HepG2 (cell line): Measurements from ENCODE around the gene NLRP5. TPM values are rescaled to one million over a fixed set of nuclear protein-coding genes. Genes with fewer than 3 reads are reported as not detected.

Source experiments
- ATAC-seq: fragments of 200-7000 bp; cut with Tn5 transposase; 3 replicates; pipeline ENCODE4 v1.9.1; 2020; ENCODE audit warnings: mild to moderate bottlenecking, moderate library complexity
- BruUV-seq: library from RNA; stranded (reverse); fragments of 400-500 nt; replicated peaks from 2 replicates; lab custom pipeline; 2021; lab: Mats Ljungman, UMichigan
- CTCF ChIA-PET: fragments of 300-600 bp; formaldehyde crosslinking; extraction: SDS; loops from one replicate; lab custom pipeline; 2021; ENCODE audit warnings: low total read pairs, inconsistent platforms, low intra/inter-chr PET ratio; lab: Yijun Ruan, JAX
- POLR2A ChIA-PET: fragments of 350-600 bp; sonication (Branson Sonifier 250); formaldehyde crosslinking; loops from one replicate; lab custom pipeline; 2020; ENCODE audit warnings: antibody characterized with exemption, inconsistent platforms; lab: Yijun Ruan, JAX
- DNase-seq: peaks from one replicate; pipeline ENCODE4 v3.0.0-alpha.2; 2015; ENCODE audit warnings: low spot score
- FAIRE-seq: peaks from 3 replicates; lab custom pipeline; 2011; peaks lifted over from hg19 to GRCh38; lab: Jason Lieb, UNC
- H2AFZ ChIP-seq: one replicate; pipeline ENCODE4 v1.6.1; 2011; ENCODE audit warnings: low read length, inconsistent platforms
- H3K27ac ChIP-seq: fragments of 300-600 bp; 3 replicates; pipeline ENCODE4 v1.8.0; 2011; ENCODE audit warnings: mixed run types, mild to moderate bottlenecking, mixed read lengths, low read length, inconsistent platforms; ENCODE audit not compliant: insufficient read depth; ENCODE audit errors: extremely low read length
- H3K27me3 ChIP-seq, 2 experiments: fragments of 200-600 bp in 1 of 2; 2 replicates in 1 of 2; 3 replicates in 1 of 2; pipeline versions ENCODE4 v1.6.0 to v1.8.0; 2011; ENCODE audit warnings: low read length in 2 of 2, mild to moderate bottlenecking in 2 of 2, moderate library complexity in 2 of 2, inconsistent platforms in 1 of 2; ENCODE audit not compliant: insufficient read depth in 2 of 2, control insufficient read depth in 1 of 2
- H3K36me3 ChIP-seq, 2 experiments: fragments of 200-600 bp in 1 of 2; replicated peaks in 1 of 2; 2 replicates in 1 of 2; 3 replicates in 1 of 2; pipeline versions ENCODE4 v1.5.1 to v1.8.0; 2011; ENCODE audit warnings: low read length in 2 of 2, inconsistent platforms in 1 of 2; ENCODE audit not compliant: insufficient read depth in 2 of 2, control insufficient read depth in 1 of 2
- H3K4me1 ChIP-seq: 2 replicates; pipeline ENCODE4 v1.5.1; 2012; ENCODE audit warnings: low read length, inconsistent platforms; ENCODE audit not compliant: insufficient read depth
- H3K4me2 ChIP-seq: 2 replicates; pipeline ENCODE4 v1.6.0; 2011; ENCODE audit warnings: low read depth, low read length, inconsistent platforms
- H3K4me3 ChIP-seq, 3 experiments: fragments of 200-600 bp in 1 of 3; sonication (generic), shearing (Covaris generic) in 1 of 3; replicated peaks in 1 of 3; 2 replicates each; pipeline ENCODE4 v1.5.1; 2011 to 2016; ENCODE audit warnings: low read length in 3 of 3, inconsistent platforms in 2 of 3, low read depth in 2 of 3, mild to moderate bottlenecking in 2 of 3, control low read depth in 1 of 3, mixed read lengths in 1 of 3; ENCODE audit not compliant: insufficient read depth in 1 of 3
- H3K79me2 ChIP-seq: one replicate; pipeline ENCODE4 v1.6.1; 2011; ENCODE audit warnings: low read length, inconsistent platforms; ENCODE audit not compliant: insufficient read depth
- H3K9ac ChIP-seq: 2 replicates; pipeline ENCODE4 v1.6.0; 2011; ENCODE audit warnings: mild to moderate bottlenecking, low read depth, low read length, inconsistent platforms; ENCODE audit not compliant: insufficient read depth
- H3K9me3 ChIP-seq: 2 replicates; pipeline ENCODE4 v1.5.1; 2012; ENCODE audit warnings: mild to moderate bottlenecking, low read length
- H4K20me1 ChIP-seq: 2 replicates; pipeline ENCODE4 v1.6.0; 2011; ENCODE audit warnings: inconsistent platforms, mild to moderate bottlenecking, low read length, moderate library complexity; ENCODE audit not compliant: insufficient read depth
- BRD4 ChIP-seq: sonication (generic); formaldehyde crosslinking; IDR thresholded peaks from 2 replicates; pipeline ENCODE4 v1.4.0; 2020; ENCODE audit warnings: missing genetic modification reagents
- CENPX ChIP-seq: sonication (generic); formaldehyde crosslinking; IDR thresholded peaks from 2 replicates; pipeline ENCODE4 v1.9.0; 2021; ENCODE audit warnings: mild to moderate bottlenecking, missing genetic modification reagents, moderate library complexity
- EP300 ChIP-seq, 3 experiments: sonication (generic) in 1 of 3; formaldehyde crosslinking in 1 of 3; IDR thresholded peaks; 2 replicates each; pipeline versions ENCODE4 v1.5.1 to v1.6.1; 2011 to 2020; ENCODE audit warnings: low read depth in 2 of 3, low read length in 2 of 3, borderline replicate concordance in 1 of 3, improper control_type of control experiment in 1 of 3, mild to moderate bottlenecking in 1 of 3, missing genetic modification reagents in 1 of 3, moderate library complexity in 1 of 3
- MYNN ChIP-seq: sonication (generic); formaldehyde crosslinking; IDR thresholded peaks from 2 replicates; pipeline ENCODE4 v1.4.0; 2020; ENCODE audit warnings: mild to moderate bottlenecking, low read depth, missing genetic modification reagents
- PRPF4 ChIP-seq: fragments of 200-400 bp; formaldehyde crosslinking; IDR thresholded peaks from 2 replicates; pipeline ENCODE4 v1.6.1; 2016; ENCODE audit warnings: low read length, low read depth; ENCODE audit not compliant: poor library complexity, severe bottlenecking
- SOX6 ChIP-seq, 2 experiments: fragments of 450-650 bp in 1 of 2; sonication (generic) in 1 of 2; formaldehyde crosslinking in 1 of 2; IDR thresholded peaks; 2 replicates each; pipeline versions ENCODE4 v1.4.0 to v1.6.1; 2017 to 2020; ENCODE audit warnings: antibody characterized with exemption in 1 of 2, mild to moderate bottlenecking in 1 of 2, missing genetic modification reagents in 1 of 2
- SP2 ChIP-seq: sonication (generic); formaldehyde crosslinking; IDR thresholded peaks from 2 replicates; pipeline ENCODE4 v1.5.1; 2020; ENCODE audit warnings: mild to moderate bottlenecking, missing genetic modification reagents
- ZFP90 ChIP-seq: sonication (generic); formaldehyde crosslinking; IDR thresholded peaks from 2 replicates; pipeline ENCODE4 v1.8.0; 2022; ENCODE audit warnings: missing genetic modification reagents, mild to moderate bottlenecking, inconsistent platforms, borderline replicate concordance
- ZFX ChIP-seq: sonication (generic); formaldehyde crosslinking; IDR thresholded peaks from 2 replicates; pipeline ENCODE4 v1.4.0; 2020; ENCODE audit warnings: mild to moderate bottlenecking, low read depth, missing genetic modification reagents, moderate library complexity
- ZNF10 ChIP-seq: sonication (generic); formaldehyde crosslinking; IDR thresholded peaks from 2 replicates; pipeline ENCODE4 v1.4.0; 2020; ENCODE audit warnings: mild to moderate bottlenecking, low read depth, missing genetic modification reagents, borderline replicate concordance
- ZNF326 ChIP-seq: sonication (generic); formaldehyde crosslinking; IDR thresholded peaks from 2 replicates; pipeline ENCODE4 v1.4.0; 2020; ENCODE audit warnings: missing genetic modification reagents, borderline replicate concordance
- ZNF766 ChIP-seq: sonication (generic); formaldehyde crosslinking; IDR thresholded peaks from 2 replicates; pipeline ENCODE4 v1.5.0; 2020; ENCODE audit warnings: missing genetic modification reagents, borderline replicate concordance
- WGBS: methylation state at CpG from one replicate; pipeline ENCODE4 v1.1.6; 2017; ENCODE audit warnings: low lambda C conversion rate; 5-methylcytosine and 5-hydroxymethylcytosine counted together
- in situ Hi-C: cut with HindIII; loops from 2 replicates; pipeline ENCODE4 v1.10.0; 2017; ENCODE audit warnings: low pct_unique_long_range_greater_than_20kb; ENCODE audit not compliant: extremely low pct_ligation_motif_present
- intact Hi-C: fragments of 100-400 bp; cut with micrococcal nuclease; formaldehyde crosslinking; loops from one replicate; pipeline ENCODE4 v1.10.0; 2022; ENCODE audit not compliant: unreplicated experiment
- polyA plus RNA-seq, 8 experiments: library from polyadenylated mRNA; depleted of rRNA in 3 of 8; stranded (reverse) in 7 of 8; unstranded in 1 of 8; fragments of >200 nt; fragmentation: Illumina TruSeq in 4 of 8; extraction: Trizol in 4 of 8; gene quantifications; 2 replicates each; pipeline versions ENCODE4 v1.2.1 to v1.2.3, GENCODE V29; 2011 to 2016; ENCODE audit warnings: low read depth in 4 of 8, missing spikeins in 1 of 8, mixed read lengths in 1 of 8; ENCODE audit not compliant: insufficient read depth in 1 of 8
- total RNA-seq, 5 experiments: library from RNA; depleted of rRNA; stranded (reverse); fragments of >200 nt; fragmentation: Illumina TruSeq; extraction: Trizol; gene quantifications; 2 replicates each; pipeline ENCODE4 v1.2.3, GENCODE V29; 2016; ENCODE audit warnings: low read depth in 1 of 5
- TF ChIP-seq, protein P1 (sequence below): sonication (generic); formaldehyde crosslinking; IDR thresholded peaks from 2 replicates; pipeline ENCODE4 v1.5.0; 2020; ENCODE audit warnings: missing genetic modification reagents
- TF ChIP-seq, protein P2 (sequence below): sonication (generic); formaldehyde crosslinking; IDR thresholded peaks from 2 replicates; pipeline ENCODE4 v1.4.0; 2020; ENCODE audit warnings: missing genetic modification reagents, mild to moderate bottlenecking, borderline replicate concordance
- TF ChIP-seq, protein P3 (sequence below): sonication (generic); formaldehyde crosslinking; IDR thresholded peaks from 2 replicates; pipeline ENCODE4 v1.5.0; 2020; ENCODE audit warnings: missing genetic modification reagents

Gene NLRP5
- total and polyA plus RNA-seq, 2 of the 13 experiments (the other 11 are each of a cell fraction or from before 2014, with no cell fraction given) = not detected

- WGBS = 9% methylated on average over 8 of the region's 9 CpGs
- CTCF ChIA-PET = no interaction called here
- no peak for ATAC-seq
- TF ChIP-seq ZFP90 (CRISPR knock-in tag) = no peak
- TF ChIP-seq ZNF766 (CRISPR knock-in tag) = no peak
- TF ChIP-seq CENPX = no peak
- TF ChIP-seq, protein P1, sequence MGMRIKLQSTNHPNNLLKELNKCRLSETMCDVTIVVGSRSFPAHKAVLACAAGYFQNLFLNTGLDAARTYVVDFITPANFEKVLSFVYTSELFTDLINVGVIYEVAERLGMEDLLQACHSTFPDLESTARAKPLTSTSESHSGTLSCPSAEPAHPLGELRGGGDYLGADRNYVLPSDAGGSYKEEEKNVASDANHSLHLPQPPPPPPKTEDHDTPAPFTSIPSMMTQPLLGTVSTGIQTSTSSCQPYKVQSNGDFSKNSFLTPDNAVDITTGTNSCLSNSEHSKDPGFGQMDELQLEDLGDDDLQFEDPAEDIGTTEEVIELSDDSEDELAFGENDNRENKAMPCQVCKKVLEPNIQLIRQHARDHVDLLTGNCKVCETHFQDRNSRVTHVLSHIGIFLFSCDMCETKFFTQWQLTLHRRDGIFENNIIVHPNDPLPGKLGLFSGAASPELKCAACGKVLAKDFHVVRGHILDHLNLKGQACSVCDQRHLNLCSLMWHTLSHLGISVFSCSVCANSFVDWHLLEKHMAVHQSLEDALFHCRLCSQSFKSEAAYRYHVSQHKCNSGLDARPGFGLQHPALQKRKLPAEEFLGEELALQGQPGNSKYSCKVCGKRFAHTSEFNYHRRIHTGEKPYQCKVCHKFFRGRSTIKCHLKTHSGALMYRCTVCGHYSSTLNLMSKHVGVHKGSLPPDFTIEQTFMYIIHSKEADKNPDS (CRISPR knock-in tag) = no peak
- TF ChIP-seq, protein P2, sequence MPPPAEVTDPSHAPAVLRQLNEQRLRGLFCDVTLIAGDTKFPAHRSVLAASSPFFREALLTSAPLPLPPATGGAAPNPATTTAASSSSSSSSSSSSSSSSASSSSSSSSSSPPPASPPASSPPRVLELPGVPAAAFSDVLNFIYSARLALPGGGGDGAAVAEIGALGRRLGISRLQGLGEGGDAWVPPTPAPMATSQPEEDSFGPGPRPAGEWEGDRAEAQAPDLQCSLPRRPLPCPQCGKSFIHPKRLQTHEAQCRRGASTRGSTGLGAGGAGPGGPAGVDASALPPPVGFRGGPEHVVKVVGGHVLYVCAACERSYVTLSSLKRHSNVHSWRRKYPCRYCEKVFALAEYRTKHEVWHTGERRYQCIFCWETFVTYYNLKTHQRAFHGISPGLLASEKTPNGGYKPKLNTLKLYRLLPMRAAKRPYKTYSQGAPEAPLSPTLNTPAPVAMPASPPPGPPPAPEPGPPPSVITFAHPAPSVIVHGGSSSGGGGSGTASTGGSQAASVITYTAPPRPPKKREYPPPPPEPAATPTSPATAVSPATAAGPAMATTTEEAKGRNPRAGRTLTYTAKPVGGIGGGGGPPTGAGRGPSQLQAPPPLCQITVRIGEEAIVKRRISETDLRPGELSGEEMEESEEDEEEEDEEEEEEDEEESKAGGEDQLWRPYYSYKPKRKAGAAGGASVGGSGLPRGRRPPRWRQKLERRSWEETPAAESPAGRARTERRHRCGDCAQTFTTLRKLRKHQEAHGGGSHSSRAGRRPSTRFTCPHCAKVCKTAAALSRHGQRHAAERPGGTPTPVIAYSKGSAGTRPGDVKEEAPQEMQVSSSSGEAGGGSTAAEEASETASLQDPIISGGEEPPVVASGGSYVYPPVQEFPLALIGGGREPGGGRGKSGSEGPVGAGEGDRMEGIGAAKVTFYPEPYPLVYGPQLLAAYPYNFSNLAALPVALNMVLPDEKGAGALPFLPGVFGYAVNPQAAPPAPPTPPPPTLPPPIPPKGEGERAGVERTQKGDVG (CRISPR knock-in tag) = no peak
- no peak for TF ChIP-seq ZNF326 (CRISPR knock-in tag)
- no peak for TF ChIP-seq SOX6 (IDR thresholded peaks at IDR 0.05)
- no peak for TF ChIP-seq SOX6 (CRISPR knock-in tag; IDR thresholded peaks at IDR 0.05)
- no peak for TF ChIP-seq ZFX (CRISPR knock-in tag)
- TF ChIP-seq, protein P3, sequence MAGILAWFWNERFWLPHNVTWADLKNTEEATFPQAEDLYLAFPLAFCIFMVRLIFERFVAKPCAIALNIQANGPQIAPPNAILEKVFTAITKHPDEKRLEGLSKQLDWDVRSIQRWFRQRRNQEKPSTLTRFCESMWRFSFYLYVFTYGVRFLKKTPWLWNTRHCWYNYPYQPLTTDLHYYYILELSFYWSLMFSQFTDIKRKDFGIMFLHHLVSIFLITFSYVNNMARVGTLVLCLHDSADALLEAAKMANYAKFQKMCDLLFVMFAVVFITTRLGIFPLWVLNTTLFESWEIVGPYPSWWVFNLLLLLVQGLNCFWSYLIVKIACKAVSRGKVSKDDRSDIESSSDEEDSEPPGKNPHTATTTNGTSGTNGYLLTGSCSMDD (CRISPR knock-in tag) = no peak
- no peak for TF ChIP-seq MYNN (CRISPR knock-in tag)
- no peak for TF ChIP-seq BRD4 (CRISPR knock-in tag)
- TF ChIP-seq SP2 (CRISPR knock-in tag) = no peak
- no peak for TF ChIP-seq ZNF10
- no peak for TF ChIP-seq EP300 (IDR thresholded peaks at IDR 0.05; ENCODE audit: low read depth in 2 of 2, low read length in 2 of 2)
- no peak for TF ChIP-seq EP300 (CRISPR knock-in tag; IDR thresholded peaks at IDR 0.05; ENCODE audit: borderline replicate concordance)
- no peak for TF ChIP-seq PRPF4
These were observed 6.2 kb upstream of the NLRP5 start for GRCh38 chr19:55980415-55980814.

More at GRCh38 chr19:55980415-55980814, 6.2 kb upstream of the NLRP5 start:
- Histone ChIP-seq H4K20me1 (no peaks in the 10 kb centered on the region), H3K27me3 (peaks cover 0 to 2% of the 10 kb centered on the region in 2 experiments; a peak in 1 of 5 replicates), H3K79me2 (no peaks in the 10 kb centered on the region), H2AFZ (no peak overlapping the region), H3K36me3 (no peaks in the 10 kb centered on the region), H3K27ac (no peak overlapping the region), H3K9me3 (no peaks in the 10 kb centered on the region), H3K4me3 (no peak overlapping the region), H3K4me1 (no peaks in the 10 kb centered on the region), H3K9ac (no peak overlapping the region), H3K4me2 (no peak overlapping the region)
- in situ Hi-C loops (no loop called here), intact Hi-C loops (no loop called here)
- DNase-seq = no peak
- FAIRE-seq = no peak
- POLR2A ChIA-PET = no interaction called here
- no TSS peak for BruUV-seq
